HG03135 (cell line): Measurements from ENCODE around the gene RPS3A.
"Not testable (repeated sequence)": the region's sequence is repeated elsewhere in the genome, so short reads cannot be mapped to it uniquely, and the experiment has no call there.

Experiments
- ATAC-seq: cut with Tn5 transposase; IDR thresholded peaks from one replicate; pipeline ENCODE4 v1.9.1; 2021; ENCODE audit warnings: mild to moderate bottlenecking, moderate library complexity; ENCODE audit not compliant: unreplicated experiment

The RPS3A gene

DNA sequence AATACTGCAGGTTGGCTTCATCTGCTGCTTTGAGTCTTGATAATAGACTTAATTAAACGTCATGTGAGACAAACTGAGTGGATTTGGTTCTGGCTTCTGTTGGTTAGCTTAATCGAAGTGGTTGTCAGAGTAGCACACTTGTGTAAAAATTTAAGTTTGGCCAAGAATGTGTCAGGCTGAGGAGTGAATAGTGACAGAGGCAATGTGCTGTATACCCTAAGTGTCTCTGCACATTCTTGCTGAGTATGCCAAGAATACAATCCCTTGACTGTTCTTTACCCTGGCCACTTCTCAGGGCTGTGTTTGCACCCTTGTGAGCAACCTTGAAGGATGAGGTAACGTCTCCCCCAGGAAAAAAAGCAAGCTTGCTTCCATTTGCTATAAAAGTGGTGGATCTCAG is 14.9 kb downstream of the RPS3A start:
- no peak for ATAC-seq

- ATAC-seq = no peak
Observed at GRCh38 chr4:151114986-151115385, 15.6 kb downstream of the RPS3A start.

GRCh38 chr4:151117371-151117962 is 18.0 kb downstream of the RPS3A start:
- peak; percentile 88 for ATAC-seq

DNA sequence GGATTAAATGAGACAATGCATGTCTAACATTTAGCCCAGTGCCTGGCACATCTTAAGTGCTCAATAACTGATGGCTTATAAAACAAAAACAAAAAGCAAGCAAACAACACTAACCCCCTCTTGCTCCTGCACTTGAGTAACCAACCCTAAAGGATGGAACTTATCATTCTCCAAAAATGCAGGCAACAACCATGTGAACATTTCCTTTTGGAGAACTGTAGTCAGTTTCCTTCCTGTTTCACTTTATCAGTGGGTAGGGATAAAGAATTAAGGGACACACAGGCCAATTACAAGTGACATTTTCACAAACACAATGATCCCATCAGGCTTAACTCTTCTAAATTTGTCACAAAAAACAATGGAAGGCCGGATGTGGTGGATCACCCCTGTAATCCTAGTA is 30.4 kb downstream of the RPS3A start:
- no peak for ATAC-seq

- ATAC-seq = no peak
Observed at GRCh38 chr4:151133311-151133710, 33.9 kb downstream of the RPS3A start.

- not testable (repeated sequence) for ATAC-seq
Observed at GRCh38 chr4:151136048-151136447, 36.6 kb downstream of the RPS3A start.

- ATAC-seq = no peak
Observed at GRCh38 chr4:151139814-151140213, 40.4 kb downstream of the RPS3A start.

GRCh38 chr4:151142758-151143157 is 43.3 kb downstream of the RPS3A start:
- ATAC-seq = no peak

DNA sequence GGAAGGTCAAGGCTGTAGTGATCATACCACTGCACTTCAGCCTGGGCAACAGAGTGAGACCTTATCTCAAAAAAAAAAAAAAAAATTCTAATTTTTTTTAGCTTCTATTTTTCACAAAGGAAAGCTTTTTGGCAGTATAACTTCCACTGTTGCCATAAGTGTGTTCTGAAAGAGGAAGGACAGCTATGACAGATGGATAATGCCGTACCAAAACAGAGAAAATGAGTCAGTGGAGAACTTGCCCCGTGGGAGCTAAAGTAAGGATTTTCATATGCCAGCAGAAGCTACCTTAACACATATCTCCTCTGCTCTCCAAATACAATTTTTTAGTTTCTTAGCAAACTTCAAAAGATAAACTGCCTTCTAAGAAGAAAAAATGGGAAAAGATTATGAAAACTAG is 43.7 kb downstream of the RPS3A start:
- no peak for ATAC-seq

DNA sequence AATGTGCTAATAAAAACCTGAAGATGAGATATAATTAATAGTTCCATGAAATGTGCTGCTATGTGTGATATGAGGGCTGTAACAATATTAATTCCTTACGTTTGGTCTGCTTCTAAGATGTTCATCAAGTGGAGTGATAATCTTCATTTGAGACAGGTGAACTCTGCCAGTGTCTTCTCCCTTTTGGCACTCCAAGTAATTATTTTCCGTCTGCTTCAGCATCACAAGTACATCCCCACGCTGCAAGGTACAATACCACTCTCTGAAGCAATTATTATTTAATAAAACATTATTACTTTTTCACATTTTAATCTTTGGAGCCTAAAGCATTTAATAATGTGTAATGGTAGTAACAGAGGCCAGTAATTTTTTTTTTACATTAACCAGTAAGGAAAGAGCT is 44.4 kb downstream of the RPS3A start:
- ATAC-seq = no peak

DNA sequence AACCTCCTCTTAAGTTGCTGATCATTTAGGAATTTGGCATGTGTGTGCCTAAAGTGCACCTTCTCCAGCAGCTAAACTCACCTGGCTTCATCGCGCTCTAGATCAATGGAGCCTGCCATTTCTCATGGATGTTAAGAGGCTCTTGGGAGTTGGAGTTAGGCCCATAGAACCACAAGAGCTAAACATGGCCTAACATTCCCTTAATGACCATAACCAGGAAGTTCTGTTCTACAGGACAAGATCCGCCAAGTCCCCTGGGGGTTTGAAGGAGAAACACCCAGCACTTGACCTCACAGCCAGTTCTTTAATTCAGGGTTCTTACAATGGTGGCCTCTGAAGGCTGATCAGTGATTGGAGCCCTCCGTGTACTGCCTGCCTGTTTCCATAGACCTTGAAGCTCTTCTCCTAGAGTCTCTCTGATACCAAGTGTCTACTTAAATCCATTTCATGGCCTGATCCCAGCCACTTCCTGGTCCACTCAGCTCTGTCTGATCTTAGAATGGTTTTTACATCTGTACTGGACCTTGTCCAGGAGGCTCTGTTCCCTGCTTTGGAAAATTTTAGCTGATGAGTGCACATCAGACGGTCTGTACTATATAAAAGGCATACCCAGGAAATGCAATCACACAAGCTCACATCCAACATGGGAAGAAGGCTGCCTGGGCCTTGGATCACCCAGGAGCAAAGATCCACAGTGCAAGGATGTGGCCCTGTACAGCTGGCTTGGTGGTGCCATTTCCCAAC is 45.1 kb downstream of the RPS3A start:
- ATAC-seq = no peak

DNA sequence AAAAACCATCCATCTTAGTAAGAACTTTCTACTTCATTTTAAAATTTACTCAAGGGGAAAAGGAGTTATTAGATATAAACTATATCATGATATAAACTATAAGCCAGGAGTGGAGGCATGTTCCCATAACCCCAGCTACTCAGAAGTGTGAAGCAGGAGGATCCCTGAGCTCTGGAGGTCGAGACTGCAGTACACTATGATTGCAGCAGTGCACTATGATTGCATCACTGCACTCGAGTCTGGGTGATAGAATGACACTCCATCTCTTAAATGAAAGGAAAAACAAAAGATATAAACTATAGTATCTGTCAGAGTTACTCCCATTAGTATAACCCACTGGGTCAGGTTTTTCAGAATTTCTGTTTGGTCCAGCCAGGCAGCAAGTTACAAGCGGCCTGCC is 47.6 kb downstream of the RPS3A start:
- no peak for ATAC-seq

DNA sequence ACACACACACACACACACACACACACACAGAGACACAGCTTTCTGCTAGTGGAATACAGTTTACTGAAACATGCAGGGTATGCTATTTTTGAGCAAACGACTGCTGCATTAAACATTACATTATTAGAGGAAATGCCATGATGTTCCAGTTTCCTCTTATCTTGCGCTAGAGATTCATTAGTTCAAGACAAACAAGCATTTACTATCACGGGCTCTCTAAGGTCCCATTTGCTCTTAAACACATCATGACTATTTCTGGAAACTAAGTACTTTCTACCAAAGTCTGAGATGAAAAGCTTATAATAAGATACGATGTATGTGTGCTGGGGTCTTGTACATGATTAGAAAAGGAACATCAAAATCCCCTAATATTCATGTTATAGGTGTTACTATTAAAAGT is 48.8 kb downstream of the RPS3A start:
- no peak for ATAC-seq

- no peak for ATAC-seq
Observed at GRCh38 chr4:151150821-151151580, 51.6 kb downstream of the RPS3A start.

DNA sequence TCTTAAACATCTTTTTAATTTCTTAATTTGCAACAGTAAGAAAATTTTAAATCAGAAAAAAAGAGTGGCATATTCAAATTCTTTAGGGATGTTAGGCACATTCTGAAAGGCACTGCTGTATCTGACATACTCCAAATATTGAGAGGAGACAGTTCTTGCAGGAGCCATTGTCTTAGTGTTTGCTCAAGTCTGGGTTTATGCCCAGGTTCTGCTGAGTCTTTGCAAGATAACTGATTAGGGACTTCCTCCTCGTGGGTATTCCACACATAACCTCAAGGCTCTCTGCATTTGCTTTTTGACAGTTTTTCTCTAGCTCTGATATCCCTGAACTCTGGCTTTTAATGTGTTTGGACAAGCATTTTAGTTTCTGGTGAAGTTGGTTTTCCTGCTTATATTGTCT is 52.6 kb downstream of the RPS3A start:
- ATAC-seq = no peak

DNA sequence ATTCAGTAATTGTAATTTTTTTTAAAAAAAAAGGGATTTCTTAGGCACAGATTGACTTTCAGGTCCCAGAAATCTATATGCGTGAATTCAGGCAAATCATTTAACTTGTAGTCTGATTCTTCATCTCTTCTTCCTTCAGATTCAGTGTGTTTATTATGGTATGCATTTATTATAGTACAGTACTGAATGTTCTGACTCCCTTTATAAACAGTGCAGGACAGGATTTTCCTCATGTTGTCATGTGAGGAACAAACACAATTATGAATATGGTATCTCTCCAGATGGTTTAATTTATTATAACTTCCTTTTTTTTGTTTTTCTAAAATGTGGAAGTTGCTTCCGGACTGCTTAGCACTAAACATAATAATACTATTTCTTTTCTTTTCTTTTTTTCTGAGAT is 54.2 kb downstream of the RPS3A start:
- ATAC-seq = no peak
